ENCODE measurements around the gene SLC24A5. TPM values are rescaled to one million over a fixed set of nuclear protein-coding genes. Genes with fewer than 3 reads are reported as not detected.

SLC24A5 gene
- total and polyA plus RNA-seq, 2 donors (not counting 3 experiments of a cell fraction or from before 2014, with no cell fraction given), result not detected

- Histone ChIP-seq H3K27ac (ENCODE audit: insufficient read depth, low read depth, low read length) (no peak overlapping the region), H3K4me2 (ENCODE audit: insufficient read depth, low read length) (no peak overlapping the region), H3K9me1 (replicated peaks; ENCODE audit: control insufficient read depth, extremely low read depth, insufficient read depth, low read length) (no peaks in the 10 kb centered on the region), H3K4me1 (ENCODE audit: control insufficient read depth, extremely low read depth, insufficient read depth, low read length) (peaks cover 29% of the 10 kb centered on the region), H3K9ac (replicated peaks; ENCODE audit: extremely low read depth, insufficient read depth, low read length) (no peak overlapping the region), H2AFZ (ENCODE audit: low read depth, low read length) (no peak overlapping the region), H3K4me3 (replicated peaks in 1 of 3; ENCODE audit: insufficient read depth in 1 of 3, low read depth in 1 of 3, low read length in 3 of 3) (no peak overlapping the region), H3K27me3 (ENCODE audit: control insufficient read depth in 2 of 2, insufficient read depth in 2 of 2, low read length in 2 of 2) (no peaks in the 10 kb centered on the region), H3K36me3 (ENCODE audit: control insufficient read depth in 2 of 2, extremely low read depth in 1 of 2, insufficient read depth in 2 of 2, low read length in 2 of 2) (peaks cover 0 to 9% of the 10 kb centered on the region in 2 experiments), H3K9me3 (replicated peaks; ENCODE audit: control insufficient read depth, insufficient read depth, low read length) (no peaks in the 10 kb centered on the region), H3K79me2 (ENCODE audit: control insufficient read depth, insufficient read depth, low read length) (no peaks in the 10 kb centered on the region), H4K20me1 (replicated peaks; ENCODE audit: control insufficient read depth, extremely low read depth, insufficient read depth, low read length) (no peaks in the 10 kb centered on the region)
- BruUV-seq (replicated peaks), result no TSS peak
- TF ChIP-seq POLR2AphosphoS5 (IDR thresholded peaks at IDR 0.05; ENCODE audit: insufficient read depth, low read depth, low read length) (no peak), JUN (IDR thresholded peaks at IDR 0.05; ENCODE audit: borderline replicate concordance, insufficient read depth, insufficient read length, low read depth) (no peak), POLR2A (IDR thresholded peaks at IDR 0.05; ENCODE audit: low read depth, low read length) (no peak), FOS (IDR thresholded peaks at IDR 0.05; ENCODE audit: borderline replicate concordance, insufficient read depth, low read length) (no peak), GATA2 (IDR thresholded peaks at IDR 0.05; ENCODE audit: insufficient read depth, insufficient read length, low read depth, low read length) (no peak)
- ChIA-PET POLR2A (no interaction called here), CTCF (no interaction called here)
- intact Hi-C loops (cut with micrococcal nuclease) (no loop called here), dilution Hi-C loops (cut with MboI; ENCODE audit: extremely low pct_ligation_motif_present, low sequenced_read_pairs) (no loop called here)
- FAIRE-seq (no peak), DNase-seq (ENCODE audit: low read depth, low spot score) (no peak)
Measured at GRCh38 chr15:48153526-48153925, 32.7 kb downstream of the SLC24A5 start.

- Histone ChIP-seq H2AFZ (ENCODE audit: low read depth, low read length) (no peak overlapping the region), H3K4me3 (replicated peaks in 1 of 3; ENCODE audit: insufficient read depth in 1 of 3, low read depth in 1 of 3, low read length in 3 of 3) (no peak overlapping the region), H4K20me1 (replicated peaks; ENCODE audit: control insufficient read depth, extremely low read depth, insufficient read depth, low read length) (no peaks in the 10 kb centered on the region), H3K9me1 (replicated peaks; ENCODE audit: control insufficient read depth, extremely low read depth, insufficient read depth, low read length) (no peaks in the 10 kb centered on the region), H3K79me2 (ENCODE audit: control insufficient read depth, insufficient read depth, low read length) (peaks cover 32% of the 10 kb centered on the region), H3K4me2 (ENCODE audit: insufficient read depth, low read length) (no peak overlapping the region), H3K27me3 (ENCODE audit: control insufficient read depth in 2 of 2, insufficient read depth in 2 of 2, low read length in 2 of 2) (no peaks in the 10 kb centered on the region), H3K9ac (replicated peaks; ENCODE audit: extremely low read depth, insufficient read depth, low read length) (no peak overlapping the region), H3K4me1 (ENCODE audit: control insufficient read depth, extremely low read depth, insufficient read depth, low read length) (no peaks in the 10 kb centered on the region), H3K9me3 (replicated peaks; ENCODE audit: control insufficient read depth, insufficient read depth, low read length) (no peaks in the 10 kb centered on the region), H3K27ac (ENCODE audit: insufficient read depth, low read depth, low read length) (no peak overlapping the region), H3K36me3 (ENCODE audit: control insufficient read depth in 2 of 2, extremely low read depth in 1 of 2, insufficient read depth in 2 of 2, low read length in 2 of 2) (peaks cover 0 to 4% of the 10 kb centered on the region in 2 experiments)
- ChIA-PET CTCF (no interaction called here), POLR2A (no interaction called here)
- no TSS peak for BruUV-seq (replicated peaks)
- no peak for TF ChIP-seq MAX (IDR thresholded peaks at IDR 0.05; ENCODE audit: insufficient read depth, insufficient read length)
- TF ChIP-seq MYC (IDR thresholded peaks at IDR 0.05; ENCODE audit: low read depth, low read length), result no peak
- no peak for TF ChIP-seq POLR2A (IDR thresholded peaks at IDR 0.05; ENCODE audit: low read depth, low read length)
- TF ChIP-seq POLR2AphosphoS5 (IDR thresholded peaks at IDR 0.05; ENCODE audit: insufficient read depth, low read depth, low read length), result no peak
- TF ChIP-seq JUN (IDR thresholded peaks at IDR 0.05; ENCODE audit: borderline replicate concordance, insufficient read depth, insufficient read length, low read depth), result no peak
- TF ChIP-seq CTCF (IDR thresholded peaks at IDR 0.05; ENCODE audit: extremely low read depth in 1 of 2, insufficient read depth in 1 of 2, low read depth in 1 of 2, low read length in 2 of 2), result no peak
- TF ChIP-seq FOS (IDR thresholded peaks at IDR 0.05; ENCODE audit: borderline replicate concordance, insufficient read depth, low read length), result no peak
- no peak for TF ChIP-seq GATA2 (IDR thresholded peaks at IDR 0.05; ENCODE audit: insufficient read depth, insufficient read length, low read depth, low read length)
- TF ChIP-seq EZH2 (IDR thresholded peaks at IDR 0.05; ENCODE audit: borderline replicate concordance, low read depth, low read length, severe bottlenecking), result no peak
- dilution Hi-C loops (cut with MboI; ENCODE audit: extremely low pct_ligation_motif_present, low sequenced_read_pairs), result no loop called here
- intact Hi-C loops (cut with micrococcal nuclease), result no loop called here
- DNase-seq (ENCODE audit: low read depth, low spot score) (no peak), FAIRE-seq (no peak)
Measured at GRCh38 chr15:48168616-48169015, 47.8 kb downstream of the SLC24A5 start.

Data from endothelial cell of umbilical vein (primary cell).